B cell (primary cell): ENCODE measurements around the gene INKA2.

ENCODE experiments used
- CTCF ChIP-seq: fragments of 200-600 bp; IDR thresholded peaks from one replicate; pipeline ENCODE4 v1.8.0; 2022; ENCODE audit warnings: antibody characterized with exemption, mild to moderate bottlenecking
- EZH2 ChIP-seq: IDR thresholded peaks from 2 replicates; pipeline ENCODE4 v1.6.1; 2012; ENCODE audit warnings: borderline replicate concordance, low read depth, mild to moderate bottlenecking, moderate library complexity, low read length; ENCODE audit not compliant: insufficient read depth, poor library complexity, severe bottlenecking

- TF ChIP-seq CTCF (no peak), EZH2 (no peak)
These were observed 38.1 kb upstream of the INKA2 start for GRCh38 chr1:111777301-111777700.
